ENCODE measurements around the gene NFAM1. TPM values are rescaled to one million over a fixed set of nuclear protein-coding genes. Genes with fewer than 3 reads are reported as not detected.

NFAM1 gene
- total and polyA plus RNA-seq, 7 donors, result 1.2 to 3.1 (median 2.3) TPM

- H3K4me1 ChIP-seq, result peaks cover 0 to 33% (median 19%) of the 10 kb centered on the region in 4 donors
- intact Hi-C loops (cut with DNase I), result loop anchor here (5.0 kb wide), 1 partner anchor 61 kb away; no protein-coding TSS in a partner anchor
- H3K36me3 ChIP-seq, result no peaks in the 10 kb centered on the region
- no peaks in the 10 kb centered on the region for H3K9me3 ChIP-seq
- H3K4me3 ChIP-seq, result no peak overlapping the region
- DNase-seq, result no peak
- H3K27ac ChIP-seq, result no peak overlapping the region
- TF ChIP-seq POLR2AphosphoS5 (IDR thresholded peaks at IDR 0.05) (no peak), POLR2A (IDR thresholded peaks at IDR 0.05) (no peak), CTCF (IDR thresholded peaks at IDR 0.05) (no peak), EP300 (IDR thresholded peaks at IDR 0.05) (no peak)
- no peaks in the 10 kb centered on the region for H3K27me3 ChIP-seq
- 80 to 83% methylated on average over 14 of the region's 14 CpGs for WGBS, 2 donors
These were observed 4.2 kb downstream of the NFAM1 start for GRCh38 chr22:42428025-42428424.

GRCh38 chr22:42427167-42427566 is 5.0 kb downstream of the NFAM1 start:
- Histone ChIP-seq H3K4me3 (no peak overlapping the region), H3K27me3 (no peaks in the 10 kb centered on the region), H3K9me3 (no peaks in the 10 kb centered on the region), H3K36me3 (no peaks in the 10 kb centered on the region), H3K27ac (no peak overlapping the region), H3K4me1 (peaks cover 0 to 31% (median 18%) of the 10 kb centered on the region in 4 donors)
- 63 to 71% methylated on average over 9 of the region's 9 CpGs for WGBS, 2 donors
- TF ChIP-seq POLR2AphosphoS5 (IDR thresholded peaks at IDR 0.05) (no peak), CTCF (IDR thresholded peaks at IDR 0.05) (no peak), POLR2A (IDR thresholded peaks at IDR 0.05) (no peak), EP300 (IDR thresholded peaks at IDR 0.05) (no peak)
- intact Hi-C loops (cut with DNase I), result loop anchor here (5.0 kb wide), 1 partner anchor 60 kb away; no protein-coding TSS in a partner anchor
- DNase-seq, result no peak

- H3K36me3 ChIP-seq, result no peaks in the 10 kb centered on the region
- H3K27me3 ChIP-seq, result no peaks in the 10 kb centered on the region
- peaks cover 0 to 19% (median 7%) of the 10 kb centered on the region in 4 donors for H3K4me1 ChIP-seq
- H3K27ac ChIP-seq, result peak overlapping the region in 1 of 4 donors; percentile 21
- H3K4me3 ChIP-seq, result no peak overlapping the region
- no peak for TF ChIP-seq POLR2AphosphoS5 (IDR thresholded peaks at IDR 0.05)
- no peaks in the 10 kb centered on the region for H3K9me3 ChIP-seq
- no peak for DNase-seq
- intact Hi-C loops (cut with DNase I), result loop anchor here (5.0 kb wide), 1 partner anchor 59 kb away; no protein-coding TSS in a partner anchor
- WGBS, 2 donors, result 78 to 84% methylated on average over 3 of the region's 3 CpGs
These were observed 6.2 kb downstream of the NFAM1 start for GRCh38 chr22:42425989-42426355.

- H3K4me3 ChIP-seq, result no peak overlapping the region
These were observed 6.7 kb downstream of the NFAM1 start for GRCh38 chr22:42425337-42425988.

More at GRCh38 chr22:42425337-42425988, 6.7 kb downstream of the NFAM1 start:
- WGBS, 2 donors, result 82 to 87% methylated on average over 12 of the region's 12 CpGs
- no peaks in the 10 kb centered on the region for H3K27me3 ChIP-seq
- no peaks in the 10 kb centered on the region for H3K36me3 ChIP-seq
- intact Hi-C loops (cut with DNase I), result loop anchor here (5.0 kb wide), 1 partner anchor 58 kb away; no protein-coding TSS in a partner anchor
- TF ChIP-seq CTCF (IDR thresholded peaks at IDR 0.05), result no peak
- TF ChIP-seq EP300 (IDR thresholded peaks at IDR 0.05), result peak in 2 of 4 donors; percentile 23 to 91
- no peak for TF ChIP-seq POLR2A (IDR thresholded peaks at IDR 0.05)
- peak; percentile 77 to 90 (median 82) for TF ChIP-seq POLR2AphosphoS5 (IDR thresholded peaks at IDR 0.05)
- peak; percentile 87 for DNase-seq
- no peaks in the 10 kb centered on the region for H3K9me3 ChIP-seq
- peaks cover 0 to 15% (median 7%) of the 10 kb centered on the region in 4 donors for H3K4me1 ChIP-seq
- peak overlapping the region in 3 of 4 donors; percentile 52 to 68 (median 67) for H3K27ac ChIP-seq

Data from sigmoid colon (tissue), 7 donors.